NB4 (cell line): ENCODE measurements around the gene TENM4.

Experiments
- POLR2A ChIP-seq: IDR thresholded peaks from 2 replicates; pipeline ENCODE4 v1.6.1; 2011; ENCODE audit warnings: mild to moderate bottlenecking; ENCODE audit not compliant: insufficient read length; ENCODE audit errors: extremely low read depth
- TF ChIP-seq, protein P1 (sequence below): IDR thresholded peaks from one replicate; pipeline ENCODE4 v1.5.1; 2012; ENCODE audit warnings: low read depth, low read length

DNA sequence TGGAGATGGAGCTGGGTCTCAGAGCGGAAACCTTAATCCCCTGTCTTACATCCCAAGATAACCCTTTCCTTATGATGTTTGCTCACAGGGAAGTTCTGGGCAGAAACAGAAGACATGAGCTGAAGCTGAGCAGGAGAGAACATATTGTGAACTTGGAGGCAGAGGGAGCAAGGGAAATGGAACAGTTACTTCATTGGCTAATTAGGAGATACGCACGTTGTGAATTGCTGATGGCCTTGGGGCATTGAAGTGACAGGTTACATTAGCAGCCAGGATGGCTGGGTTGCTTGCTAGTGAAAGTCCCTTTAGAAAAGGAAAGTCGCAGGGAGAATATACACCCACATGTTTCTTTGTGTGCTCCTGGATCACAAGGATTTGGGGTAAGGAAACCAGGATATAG lies 48.7 kb downstream of the TENM4 start:
- TF ChIP-seq, protein P1, sequence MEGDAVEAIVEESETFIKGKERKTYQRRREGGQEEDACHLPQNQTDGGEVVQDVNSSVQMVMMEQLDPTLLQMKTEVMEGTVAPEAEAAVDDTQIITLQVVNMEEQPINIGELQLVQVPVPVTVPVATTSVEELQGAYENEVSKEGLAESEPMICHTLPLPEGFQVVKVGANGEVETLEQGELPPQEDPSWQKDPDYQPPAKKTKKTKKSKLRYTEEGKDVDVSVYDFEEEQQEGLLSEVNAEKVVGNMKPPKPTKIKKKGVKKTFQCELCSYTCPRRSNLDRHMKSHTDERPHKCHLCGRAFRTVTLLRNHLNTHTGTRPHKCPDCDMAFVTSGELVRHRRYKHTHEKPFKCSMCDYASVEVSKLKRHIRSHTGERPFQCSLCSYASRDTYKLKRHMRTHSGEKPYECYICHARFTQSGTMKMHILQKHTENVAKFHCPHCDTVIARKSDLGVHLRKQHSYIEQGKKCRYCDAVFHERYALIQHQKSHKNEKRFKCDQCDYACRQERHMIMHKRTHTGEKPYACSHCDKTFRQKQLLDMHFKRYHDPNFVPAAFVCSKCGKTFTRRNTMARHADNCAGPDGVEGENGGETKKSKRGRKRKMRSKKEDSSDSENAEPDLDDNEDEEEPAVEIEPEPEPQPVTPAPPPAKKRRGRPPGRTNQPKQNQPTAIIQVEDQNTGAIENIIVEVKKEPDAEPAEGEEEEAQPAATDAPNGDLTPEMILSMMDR = no peak
- TF ChIP-seq POLR2A = no peak
